ENCODE results near the gene KRT12. TPM values are rescaled to one million over a fixed set of nuclear protein-coding genes. Genes with fewer than 3 reads are reported as not detected.
A peak's percentile ranks its signal among the peaks of the same experiment; 100 is the strongest.
"Not testable (repeated sequence)": the region's sequence is repeated elsewhere in the genome, so short reads cannot be mapped to it uniquely, and the experiment has no call there.

KRT12 gene
- total RNA-seq, 1 donor from 2014 or later: not detected

- intact Hi-C loops (cut with DNase I): no loop called here
- no peak for DNase-seq (ENCODE audit: missing footprints)
- no peak for ATAC-seq
These were observed 21.2 kb upstream of the KRT12 start for GRCh38 chr17:40888196-40888720.

GRCh38 chr17:40886090-40886489, 19.1 kb upstream of the KRT12 start:
- intact Hi-C loops (cut with DNase I): no loop called here
- ATAC-seq (no peak), DNase-seq (ENCODE audit: missing footprints) (no peak)

- intact Hi-C loops (cut with DNase I): no loop called here
- ATAC-seq (no peak), DNase-seq (ENCODE audit: missing footprints) (no peak)
These were observed 17.9 kb upstream of the KRT12 start, which contains the start of gene KRT20 for GRCh38 chr17:40884708-40885512. KRT20 (minus strand) TSS chr17:40885242; CDS start chr17:40885185, 57 bp downstream.

GRCh38 chr17:40883626-40884334, 16.8 kb upstream of the KRT12 start:
- no peak for ATAC-seq
- intact Hi-C loops (cut with DNase I): no loop called here

GRCh38 chr17:40883031-40883430, 16.0 kb upstream of the KRT12 start:
- ATAC-seq (no peak), DNase-seq (ENCODE audit: missing footprints) (no peak)
- intact Hi-C loops (cut with DNase I): no loop called here

More at GRCh38 chr17:40883626-40884334, 16.8 kb upstream of the KRT12 start:
- no peak for DNase-seq (ENCODE audit: missing footprints)

GRCh38 chr17:40879026-40879425, 12.0 kb upstream of the KRT12 start:
- intact Hi-C loops (cut with DNase I): no loop called here
- ATAC-seq (no peak), DNase-seq (ENCODE audit: missing footprints) (no peak)

- no peak for ATAC-seq
- DNase-seq (ENCODE audit: missing footprints): no peak
- intact Hi-C loops (cut with DNase I): no loop called here
These were observed 11.0 kb upstream of the KRT12 start for GRCh38 chr17:40878044-40878443.

GRCh38 chr17:40873801-40874200, 6.8 kb upstream of the KRT12 start:
- DNase-seq (ENCODE audit: missing footprints) (no peak), ATAC-seq (no peak)
- intact Hi-C loops (cut with DNase I): no loop called here

- no peak for ATAC-seq
- intact Hi-C loops (cut with DNase I): no loop called here
- no peak for DNase-seq (ENCODE audit: missing footprints)
These were observed 6.2 kb upstream of the KRT12 start for GRCh38 chr17:40873255-40873654.

- intact Hi-C loops (cut with DNase I): no loop called here
- DNase-seq (ENCODE audit: missing footprints) (no peak), ATAC-seq (no peak)
These were observed 5.4 kb upstream of the KRT12 start for GRCh38 chr17:40872416-40872815.

- ATAC-seq: no peak
- intact Hi-C loops (cut with DNase I): no loop called here
- no peak for DNase-seq (ENCODE audit: missing footprints)
These were observed 4.3 kb upstream of the KRT12 start for GRCh38 chr17:40871316-40871715.

GRCh38 chr17:40870136-40870535, 3.1 kb upstream of the KRT12 start:
- ATAC-seq: no peak
- intact Hi-C loops (cut with DNase I): no loop called here
- DNase-seq (ENCODE audit: missing footprints): no peak

- ATAC-seq (no peak), DNase-seq (ENCODE audit: missing footprints) (no peak)
- intact Hi-C loops (cut with DNase I): no loop called here
These were observed 2.2 kb downstream of the KRT12 start for GRCh38 chr17:40864661-40865390.

- DNase-seq (ENCODE audit: missing footprints) (no peak), ATAC-seq (no peak)
- intact Hi-C loops (cut with DNase I): no loop called here
These were observed 3.9 kb downstream of the KRT12 start for GRCh38 chr17:40862985-40863733.

- ATAC-seq: no peak
- DNase-seq (ENCODE audit: missing footprints): no peak
- intact Hi-C loops (cut with DNase I): loop anchor here (5.0 kb wide), 4 partner anchors 42 to 803 kb away; no protein-coding TSS in a partner anchor
These were observed 7.5 kb downstream of the KRT12 start for GRCh38 chr17:40859536-40859935.

GRCh38 chr17:40858667-40859066, 8.4 kb downstream of the KRT12 start:
- not testable (repeated sequence) for ATAC-seq
- intact Hi-C loops (cut with DNase I): loop anchor here (5.0 kb wide), 4 partner anchors 41 to 804 kb away; no protein-coding TSS in a partner anchor

GRCh38 chr17:40857535-40857934, 9.5 kb downstream of the KRT12 start:
- intact Hi-C loops (cut with DNase I): loop anchor here (5.0 kb wide), 4 partner anchors 40 to 805 kb away; no protein-coding TSS in a partner anchor
- DNase-seq (ENCODE audit: missing footprints) (no peak), ATAC-seq (peak; percentile 67)

More at GRCh38 chr17:40858667-40859066, 8.4 kb downstream of the KRT12 start:
- DNase-seq (ENCODE audit: missing footprints): not testable (repeated sequence)

GRCh38 chr17:40854175-40854814, 12.7 kb downstream of the KRT12 start:
- ATAC-seq: no peak
- no peak for DNase-seq (ENCODE audit: missing footprints)
- intact Hi-C loops (cut with DNase I): no loop called here

Data from Right ventricle myocardium inferior (tissue), 1 donor.